ENCODE data around the gene IFITM5.
"Not testable (repeated sequence)": the region's sequence is repeated elsewhere in the genome, so short reads cannot be mapped to it uniquely, and the experiment has no call there.

The IFITM5 gene

DNA sequence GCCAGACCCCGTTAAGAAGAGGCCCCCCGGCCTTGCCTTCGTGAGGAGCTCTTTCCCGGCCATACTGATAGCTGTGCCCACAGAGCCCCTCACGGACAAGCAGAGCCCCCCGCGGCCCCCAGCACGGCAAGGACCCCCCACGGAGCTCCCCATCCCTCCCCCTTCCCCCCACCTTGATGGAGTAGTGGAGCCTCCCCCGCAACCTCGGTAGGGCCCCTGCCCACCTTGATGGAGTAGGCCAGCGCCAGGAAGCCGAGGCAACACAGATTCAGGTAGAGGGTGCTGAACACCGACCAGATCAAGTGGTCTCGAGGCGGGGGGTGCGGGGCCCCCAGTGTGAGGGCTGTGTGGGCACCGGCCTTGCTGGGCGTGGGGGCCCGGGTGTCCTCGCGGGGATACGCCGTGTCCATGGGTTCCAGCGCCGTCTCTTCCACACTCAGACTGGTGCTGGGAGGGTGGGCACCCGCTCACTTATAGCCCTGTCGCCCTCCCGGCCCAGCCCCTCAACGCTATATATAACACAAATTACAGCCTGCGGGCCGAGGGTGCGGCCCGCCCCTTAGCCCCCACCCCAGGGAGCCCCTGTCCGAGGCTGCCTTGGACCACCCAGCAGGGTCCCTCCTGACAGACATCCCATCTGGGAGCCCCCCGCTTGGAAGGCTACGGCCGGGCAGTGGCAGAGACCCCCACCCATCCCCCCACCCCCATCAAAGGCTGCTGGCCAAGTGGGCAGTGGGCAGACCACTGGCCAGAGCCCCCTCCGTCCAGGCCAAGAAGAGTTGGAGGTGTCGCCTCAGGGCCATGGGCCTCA lies at the start of gene IFITM5:
IFITM5 (minus strand) TSS at position 446 of the 811 bp plus-strand sequence; CDS start at position 410, 36 bp downstream.
- DNase-seq: peak; percentile 57

DNA sequence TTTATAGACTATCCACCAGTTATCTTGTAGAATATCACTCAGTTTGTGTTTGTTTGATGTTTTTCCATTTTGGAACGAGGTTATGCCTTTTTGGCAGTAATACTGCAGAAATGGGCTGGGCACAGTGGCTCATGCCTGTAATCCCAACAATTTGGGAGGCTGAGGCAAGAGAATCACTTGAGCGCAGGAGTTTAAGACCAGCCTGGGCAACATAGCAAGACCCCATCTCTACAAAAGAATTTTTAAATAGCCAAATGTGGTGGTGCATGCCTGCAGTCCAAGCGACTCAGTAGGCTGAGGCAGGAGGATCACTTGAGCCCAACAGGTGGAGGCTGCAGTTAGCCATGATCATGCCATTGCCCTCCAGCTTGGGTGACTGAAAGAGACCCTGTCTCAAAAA lies 47.2 kb upstream of the IFITM5 start:
- DNase-seq: no peak

DNA sequence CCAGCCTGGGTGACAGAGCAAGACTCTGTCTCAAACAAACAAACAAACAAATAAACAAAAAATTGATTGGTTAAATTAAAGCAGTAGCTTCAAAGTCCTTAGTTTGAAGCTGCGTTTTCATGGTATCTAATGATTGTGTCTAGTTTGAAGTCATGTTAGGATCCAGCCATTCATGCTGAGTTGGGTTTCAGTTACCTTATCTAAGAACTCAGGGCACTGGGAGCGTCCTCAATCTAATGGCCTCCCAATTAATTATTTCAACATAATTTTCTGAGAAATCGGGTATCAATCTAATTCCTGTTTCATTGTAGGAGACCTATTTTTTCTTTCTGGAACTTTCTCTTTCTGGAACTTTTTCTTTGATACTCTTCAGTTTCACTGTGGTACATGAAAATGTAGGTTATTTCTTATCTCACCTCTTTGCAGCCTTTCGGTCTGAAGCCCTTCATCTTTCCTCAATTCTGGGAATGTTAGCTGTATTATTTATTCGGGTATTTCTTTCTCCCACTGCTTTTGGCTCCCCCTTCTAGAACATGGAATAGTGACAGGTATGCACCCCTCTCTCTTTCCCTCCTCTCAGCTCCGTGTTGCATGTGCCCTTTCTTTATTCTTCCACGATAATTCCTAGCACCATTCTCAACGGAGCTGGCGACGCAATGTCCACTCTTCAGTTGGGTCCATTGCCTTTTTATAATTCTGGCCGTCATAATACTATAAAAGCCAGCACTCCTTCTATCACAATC lies 45.7 kb upstream of the IFITM5 start:
- no peak for DNase-seq

DNA sequence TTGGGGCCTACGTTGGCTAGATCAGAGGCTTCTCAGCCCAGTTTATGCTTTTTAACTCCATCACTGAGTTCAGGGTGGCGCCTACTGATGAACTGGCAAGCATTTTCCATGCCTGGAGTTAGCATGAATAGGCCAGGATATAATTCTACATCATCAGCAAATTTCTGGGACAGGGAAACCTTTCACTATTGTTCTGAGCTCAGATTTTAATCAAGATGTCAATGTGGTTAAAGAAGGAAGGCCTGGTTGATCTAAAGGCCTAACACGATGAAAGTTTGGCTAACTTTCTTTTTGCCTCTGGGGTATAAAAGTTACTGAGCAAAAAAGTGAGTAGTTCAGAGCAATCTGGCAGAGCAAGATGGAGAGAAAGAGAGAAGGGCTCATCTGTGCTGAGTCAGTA lies 43.0 kb upstream of the IFITM5 start:
- no peak for DNase-seq

DNA sequence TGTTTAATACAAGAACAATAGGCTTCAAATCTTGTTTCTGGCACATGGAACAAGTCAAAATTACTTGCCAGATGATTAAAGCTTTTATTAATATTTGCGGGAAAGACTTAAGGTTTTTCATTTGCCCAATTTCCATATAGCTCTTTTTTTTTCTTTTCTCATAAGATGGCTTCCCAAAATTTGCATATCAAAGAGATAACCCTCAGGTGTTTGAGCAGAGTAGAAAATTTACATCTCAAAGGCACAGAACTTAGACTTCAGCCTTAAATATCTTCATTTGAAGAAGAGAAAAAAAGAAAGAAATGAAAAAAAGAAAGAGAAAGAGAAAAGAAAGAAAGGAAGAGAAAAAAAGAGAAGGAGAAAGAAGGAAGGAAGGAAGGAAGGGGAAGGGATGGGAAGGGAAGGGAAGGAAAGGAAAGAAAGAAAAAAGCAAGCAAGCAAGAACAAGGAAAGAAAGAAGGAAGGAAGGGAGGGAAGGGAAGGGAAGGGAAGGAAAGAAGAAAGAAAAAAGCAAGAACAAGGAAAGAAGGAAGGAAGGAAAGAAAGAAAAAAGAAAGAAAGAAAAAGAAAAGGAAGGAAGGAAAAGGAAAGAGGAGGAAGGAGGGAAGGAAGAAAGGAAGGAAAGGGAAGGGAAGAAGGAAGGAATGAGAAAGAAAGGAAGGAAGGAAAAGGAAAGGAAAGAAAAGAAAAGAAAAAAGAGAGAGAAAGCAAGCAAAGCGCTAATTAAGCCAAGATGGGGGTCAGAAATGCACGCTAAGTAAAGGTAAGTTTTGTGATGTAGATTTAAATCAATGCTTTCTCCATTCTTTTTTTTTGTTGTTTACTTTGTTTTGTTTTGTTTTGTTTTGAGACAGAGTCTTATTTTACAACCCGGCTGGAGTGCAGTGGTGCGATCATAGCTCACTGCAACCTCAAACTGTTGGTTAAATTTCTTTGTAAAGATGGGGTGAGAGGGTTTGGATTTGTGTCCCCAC lies 41.5 kb upstream of the IFITM5 start:
- no peak for DNase-seq

DNA sequence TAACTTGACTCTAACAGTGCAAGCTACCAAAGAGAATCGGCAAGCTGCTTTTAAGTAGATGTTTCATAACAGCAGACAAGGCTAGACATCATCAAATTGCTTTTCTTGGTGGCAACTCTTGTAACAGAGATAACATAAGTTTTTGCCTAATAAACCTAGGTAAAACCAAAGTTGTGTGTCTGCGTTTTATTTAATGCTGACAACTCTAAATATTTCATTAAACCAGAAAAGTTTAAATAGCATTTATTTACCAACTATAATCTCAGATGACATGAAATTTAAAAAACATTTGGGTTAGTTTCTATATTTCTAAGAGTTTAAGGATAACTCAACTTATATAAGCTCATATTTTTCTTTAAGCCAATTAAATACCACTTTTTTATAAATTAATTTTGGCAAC lies 40.6 kb upstream of the IFITM5 start:
- no peak for DNase-seq

DNA sequence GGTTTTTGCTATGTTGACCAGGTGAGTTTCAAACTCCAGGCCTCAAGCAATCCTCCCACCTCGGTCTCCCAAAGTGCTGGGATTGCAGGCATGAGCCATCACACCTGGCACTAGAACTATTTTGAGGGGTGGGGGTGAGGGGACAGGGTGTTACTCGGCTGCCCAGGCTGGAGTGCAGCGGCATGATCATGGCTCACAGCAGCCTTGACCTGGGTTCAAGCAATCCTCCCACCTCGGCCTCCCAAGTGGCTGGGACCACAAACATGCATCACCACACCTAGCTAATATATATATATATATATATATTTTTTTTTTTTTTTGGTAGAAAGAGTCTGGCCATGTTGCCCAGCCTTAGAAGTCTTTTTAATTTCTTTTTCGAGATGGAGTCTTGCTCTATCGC lies 38.4 kb upstream of the IFITM5 start:
- no peak for DNase-seq

DNA sequence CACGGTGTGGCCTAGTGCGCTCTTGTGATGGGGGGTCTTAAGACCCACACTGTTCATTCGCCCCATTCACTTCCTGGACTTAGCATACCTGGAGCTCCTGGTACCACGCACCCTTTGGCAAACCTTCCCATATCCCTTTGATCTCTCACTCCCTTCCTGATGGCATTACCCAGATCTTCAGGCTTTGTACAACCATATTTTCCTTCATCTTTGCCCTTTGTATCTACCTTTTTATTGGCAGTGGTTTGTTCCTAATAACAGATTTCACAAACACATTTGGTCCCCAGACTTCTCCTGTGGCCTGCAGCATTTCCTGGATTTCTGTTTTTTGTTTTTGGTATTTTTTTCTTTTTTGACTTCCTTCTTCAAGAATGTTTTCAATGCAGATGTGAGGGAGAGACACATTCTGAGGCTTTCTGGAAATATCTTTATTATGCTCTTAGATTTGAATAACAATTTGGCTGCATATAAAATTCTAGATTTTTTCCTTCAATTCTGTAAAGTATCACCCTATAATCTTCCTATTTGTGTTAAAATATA lies 37.4 kb upstream of the IFITM5 start:
- DNase-seq: no peak

DNA sequence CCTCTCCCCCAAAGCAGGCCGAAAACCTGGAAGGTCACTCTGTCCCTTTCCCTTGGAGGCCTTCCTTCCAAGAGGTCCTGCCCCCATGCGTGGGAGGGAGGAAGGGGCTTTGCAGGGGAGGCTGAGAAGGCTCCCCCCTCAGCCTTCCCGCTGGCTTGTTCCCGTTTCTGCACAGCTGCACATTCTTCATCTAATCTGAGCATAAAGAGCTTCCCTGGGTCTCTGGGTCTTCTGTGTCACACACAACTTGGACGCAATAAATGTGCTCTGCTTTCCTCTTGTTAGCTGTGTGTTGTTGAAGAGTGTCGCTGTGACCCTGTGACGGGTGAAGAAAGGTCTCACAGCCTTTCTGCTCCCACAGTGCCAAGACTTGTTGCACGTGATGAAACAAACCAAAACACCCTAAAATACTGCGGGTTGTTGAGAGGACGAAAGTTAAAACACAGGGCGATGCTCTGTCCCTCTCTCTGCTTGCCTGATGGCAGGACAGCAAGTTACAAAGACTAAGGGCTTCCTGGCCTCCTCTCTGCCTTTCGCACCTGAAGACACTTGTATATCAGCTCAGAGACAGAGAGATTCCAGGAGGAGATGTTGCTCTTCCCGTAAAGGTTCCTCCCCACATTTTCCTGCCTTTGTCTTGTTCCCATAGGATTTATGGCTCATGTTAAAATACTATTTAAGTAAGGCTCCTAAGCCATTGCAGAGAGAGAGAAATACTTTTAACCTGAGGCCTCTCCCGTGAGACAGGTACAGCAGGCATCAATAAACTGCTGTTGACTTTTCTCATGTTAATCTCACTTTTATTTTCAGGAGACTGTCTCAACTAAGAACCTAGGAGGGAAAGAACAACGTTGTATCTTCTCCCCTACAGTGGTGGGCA lies 36.7 kb upstream of the IFITM5 start:
- peak; percentile 66 for DNase-seq

DNA sequence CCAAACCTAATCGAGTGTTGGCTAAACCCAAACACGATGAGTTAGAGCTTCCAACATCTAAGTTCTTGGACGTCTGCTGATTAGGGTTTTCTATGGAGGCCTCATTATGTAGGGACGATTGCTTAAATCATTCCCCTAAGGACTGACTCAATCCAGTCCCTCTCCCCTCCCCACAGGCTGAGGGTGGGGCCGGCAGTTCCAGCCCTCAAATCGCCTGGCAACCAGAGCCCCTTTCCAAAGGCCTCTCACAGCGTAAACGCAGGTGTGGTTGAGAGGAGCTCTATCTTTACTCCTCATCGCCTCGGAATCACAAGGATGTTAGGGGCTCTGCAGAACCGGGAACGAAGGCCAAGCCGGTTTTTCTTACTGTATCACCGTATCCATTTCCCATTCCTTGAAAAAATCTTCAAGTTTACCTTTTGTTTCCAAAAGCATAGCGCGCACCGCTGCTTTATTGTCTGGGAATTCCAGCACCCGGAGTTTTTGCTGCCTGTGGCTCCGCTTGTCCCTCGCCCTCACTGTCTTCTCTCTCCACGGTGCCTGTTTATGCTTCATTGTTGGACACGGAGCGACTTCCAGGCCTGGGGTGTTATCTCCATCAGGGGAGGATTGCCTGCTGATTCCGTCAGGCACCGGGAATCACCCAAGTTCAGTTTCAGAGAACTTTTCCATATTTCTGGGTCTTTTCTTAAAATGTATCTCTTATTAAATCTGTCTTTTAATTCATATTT lies 35.1 kb upstream of the IFITM5 start:
- DNase-seq: peak; percentile 48

DNA sequence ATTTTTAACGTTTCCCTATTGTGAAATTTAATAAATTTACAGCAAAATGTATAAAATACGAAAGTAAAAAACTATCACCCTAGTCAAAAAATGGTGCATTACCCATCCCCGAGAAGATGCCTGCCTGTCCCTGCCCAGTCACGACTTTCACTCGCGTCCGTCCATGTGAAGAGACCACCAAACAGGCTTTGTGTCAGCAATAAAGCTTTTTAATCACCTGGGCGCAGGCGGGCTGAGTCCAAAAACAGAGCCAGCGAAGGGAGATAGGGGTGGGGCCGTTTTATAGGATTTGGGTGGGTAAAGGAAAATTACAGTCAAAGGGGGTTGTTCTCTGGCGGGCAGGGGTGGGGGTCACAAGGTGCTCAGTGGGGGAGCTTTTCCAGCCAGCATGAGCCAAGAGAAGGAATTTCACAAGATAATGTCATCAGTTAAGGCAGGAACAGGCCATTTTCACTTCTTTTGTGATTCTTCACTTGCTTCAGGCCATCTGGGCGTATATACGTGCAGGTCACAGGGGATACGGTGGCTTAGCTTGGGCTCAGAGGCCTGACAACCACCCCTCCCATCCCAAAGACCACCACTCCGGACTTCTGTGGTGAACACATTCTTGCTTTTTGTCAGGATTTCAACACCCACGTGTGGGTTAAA lies 34.4 kb upstream of the IFITM5 start:
- not testable (repeated sequence) for DNase-seq

DNA sequence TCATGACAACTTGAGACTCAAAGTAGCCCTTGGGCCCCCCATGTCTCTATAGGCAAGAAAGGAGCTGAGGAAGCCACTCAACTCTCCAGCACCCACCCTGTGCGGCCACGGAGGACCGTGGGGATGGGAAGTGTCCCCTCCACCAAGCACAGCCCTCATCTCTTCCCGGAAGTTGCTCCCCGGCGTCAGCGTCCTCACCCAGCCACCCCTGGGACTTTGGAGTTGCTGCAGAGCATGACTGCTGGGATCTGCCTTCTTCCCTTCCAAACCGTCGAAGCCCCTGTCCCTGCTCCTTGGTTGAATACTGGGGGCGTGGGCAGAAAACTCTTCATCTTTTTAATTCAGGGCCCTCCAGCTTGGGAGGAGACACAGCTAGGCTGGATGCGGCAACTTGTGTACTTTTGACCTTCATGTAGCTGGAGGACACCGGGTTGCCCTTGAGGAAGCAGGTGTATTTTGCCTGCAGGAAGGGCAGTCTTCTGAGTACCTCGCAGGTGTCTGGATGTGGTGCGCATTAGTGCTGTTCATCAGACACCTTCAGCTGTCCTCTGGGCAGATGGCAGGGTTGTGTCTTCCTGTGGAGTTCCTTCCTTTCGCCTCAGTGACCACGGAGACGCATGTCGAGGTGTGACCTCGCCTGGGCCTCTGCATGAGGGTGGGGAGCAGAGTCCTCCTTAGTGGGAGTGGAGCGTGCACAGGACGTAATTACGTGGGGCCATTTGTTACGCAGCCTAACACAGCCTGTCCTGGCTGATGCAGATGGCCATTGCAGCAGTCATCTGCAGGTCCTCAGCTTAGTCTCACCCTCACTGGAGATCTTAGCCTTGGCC lies 33.5 kb upstream of the IFITM5 start:
- no peak for DNase-seq

DNA sequence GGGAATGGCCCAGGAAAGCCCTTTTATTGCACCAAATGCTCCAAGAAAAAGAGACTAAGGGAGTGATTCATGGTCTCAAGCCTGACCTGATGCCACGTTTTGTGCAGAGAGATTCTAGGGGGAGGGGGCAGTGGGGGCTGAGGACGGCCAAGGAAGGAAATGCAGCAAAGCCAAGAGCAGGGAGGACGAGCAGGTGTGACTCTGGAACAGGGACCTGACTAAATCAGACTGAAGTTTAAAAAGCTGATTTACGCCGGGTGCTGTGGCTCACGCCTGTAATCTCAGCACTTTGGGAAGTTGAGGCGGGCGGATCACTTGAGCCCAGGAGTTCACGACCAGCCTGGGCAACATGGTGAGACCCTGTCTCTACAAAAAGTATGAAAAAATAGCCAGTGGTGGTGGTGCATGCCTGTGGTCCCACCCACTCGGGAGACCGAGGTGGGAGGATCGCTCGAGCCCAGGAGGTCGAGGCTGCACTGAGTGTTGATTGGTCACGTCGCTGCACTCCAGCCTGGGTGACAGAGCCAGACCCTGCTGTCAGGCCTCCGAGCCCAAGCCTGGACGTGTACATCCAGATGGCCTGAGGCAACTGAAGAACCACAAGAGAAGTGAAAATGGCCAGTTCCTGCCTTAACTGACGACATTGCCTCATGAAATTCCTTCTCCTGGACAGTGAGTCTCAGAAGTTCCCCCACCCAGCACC lies 32.2 kb upstream of the IFITM5 start:
- DNase-seq: peak; percentile 24

DNA sequence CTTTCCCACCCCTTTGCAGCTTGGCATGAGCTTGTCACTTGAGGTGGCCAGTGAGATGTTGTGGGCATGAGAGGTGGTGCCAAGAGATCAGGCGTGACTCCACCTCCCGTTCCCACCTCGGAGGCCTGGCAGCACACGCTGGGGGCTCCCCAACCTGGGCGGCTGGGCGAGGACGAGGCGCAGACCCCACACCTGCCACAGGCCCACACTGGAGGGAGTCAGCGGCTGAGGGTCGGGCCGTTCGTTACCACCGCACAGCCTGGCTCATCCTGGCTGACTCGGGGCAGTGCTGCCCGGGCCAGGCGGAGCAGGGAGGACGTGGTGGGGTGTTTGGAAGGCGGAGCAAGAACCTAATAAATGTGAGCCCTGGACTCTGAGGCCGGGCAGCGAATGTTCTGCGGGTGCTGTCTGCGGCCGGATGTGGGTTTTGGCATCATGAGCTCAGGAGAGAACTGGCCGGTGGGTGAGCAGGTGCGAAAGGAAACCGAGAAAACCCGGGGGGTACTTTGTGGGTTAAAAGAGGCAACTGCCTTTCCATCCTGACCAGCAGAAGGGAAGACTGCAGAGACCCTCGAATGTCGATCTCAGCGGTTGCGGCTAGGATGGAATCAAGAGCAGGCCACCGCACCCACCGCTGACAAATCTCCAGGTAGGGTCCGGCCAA lies 31.5 kb upstream of the IFITM5 start:
- no peak for DNase-seq

DNA sequence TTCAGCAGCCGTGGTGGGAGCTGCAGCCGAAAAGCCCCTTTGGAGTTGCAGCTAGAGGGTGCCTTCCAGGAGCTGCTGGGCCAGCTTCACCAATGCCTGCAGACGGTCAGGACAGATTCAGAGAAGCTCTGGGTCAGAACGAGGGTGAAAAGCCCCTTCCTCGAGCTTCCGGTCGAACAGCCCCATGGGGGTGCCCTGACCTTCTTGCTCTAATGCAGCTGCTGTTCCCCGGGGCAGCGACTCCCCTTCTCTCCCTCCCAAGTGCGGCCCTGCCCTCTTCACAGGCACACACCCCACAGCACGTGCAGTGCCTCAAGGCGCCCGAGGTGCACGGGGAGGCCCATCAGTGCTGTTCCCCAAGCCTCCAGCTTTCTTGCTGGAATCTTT lies 31.0 kb upstream of the IFITM5 start:
- no peak for DNase-seq

DNA sequence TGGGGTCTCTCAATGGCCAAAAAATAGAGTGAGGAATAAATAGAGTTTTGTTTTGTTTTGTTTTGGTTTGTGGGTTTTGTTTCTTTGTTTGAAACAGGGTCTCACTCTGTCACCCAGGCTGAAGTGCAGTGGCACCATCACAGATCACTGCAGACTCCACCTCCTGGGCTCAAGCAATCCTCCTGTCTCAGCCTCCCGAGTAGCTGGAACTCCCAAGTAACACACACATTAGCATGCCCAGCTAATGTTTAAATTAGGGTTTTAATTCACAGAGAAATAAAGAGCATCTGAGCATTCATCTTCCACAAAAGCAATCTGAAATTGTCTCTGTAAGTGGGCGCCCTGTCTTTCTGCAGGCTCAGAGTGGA lies 30.5 kb upstream of the IFITM5 start:
- DNase-seq: no peak

DNA sequence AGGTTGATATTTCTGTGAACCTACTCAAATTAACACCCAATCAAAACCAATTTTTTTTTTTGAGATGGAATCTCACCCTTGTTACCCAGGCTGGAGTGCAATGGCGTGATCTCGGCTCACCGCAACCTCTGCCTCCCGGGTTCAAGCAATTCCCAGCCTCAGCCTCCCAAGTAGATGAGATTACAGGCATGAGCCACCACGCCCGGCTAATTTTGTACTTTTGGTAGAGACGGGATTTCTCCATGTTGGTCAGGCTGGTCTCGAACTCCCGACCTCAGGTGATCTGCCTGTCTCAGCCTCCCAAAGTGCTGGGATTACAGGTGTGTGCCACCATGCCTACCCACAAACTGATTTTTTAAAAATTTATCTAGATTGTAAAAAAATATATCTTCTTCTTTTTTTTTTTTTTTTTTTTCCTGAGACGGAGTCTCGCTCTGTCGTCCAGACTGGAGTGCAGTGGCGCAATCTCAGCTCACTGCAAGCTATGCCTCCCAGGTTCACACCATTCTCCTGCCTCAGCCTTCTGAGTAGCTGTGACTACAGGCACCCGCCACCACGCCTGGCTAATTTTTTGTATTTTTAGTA lies 29.3 kb upstream of the IFITM5 start:
- not testable (repeated sequence) for DNase-seq

DNA sequence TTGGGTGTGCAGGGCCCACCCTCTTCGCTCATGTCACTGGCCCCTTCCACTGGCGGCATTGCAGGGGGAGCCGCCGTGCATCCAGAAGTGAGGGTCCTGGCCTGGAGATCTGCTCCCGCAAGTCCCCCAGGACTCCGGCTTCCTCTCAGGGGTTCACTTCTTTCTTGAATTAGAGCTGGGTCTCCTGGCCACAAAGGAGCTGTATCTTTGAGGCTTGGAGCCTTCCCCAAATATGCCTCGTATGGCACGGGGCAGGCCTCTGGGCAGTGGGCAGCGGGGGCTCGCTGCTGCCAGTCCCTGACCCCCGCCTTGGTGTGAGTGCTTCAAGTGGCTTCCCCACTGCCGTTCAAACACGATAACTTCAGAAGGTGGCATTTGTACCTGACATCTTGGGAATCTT lies 28.7 kb upstream of the IFITM5 start:
- peak; percentile 19 for DNase-seq
